ENCODE results near the gene PDE4D.

- TF ChIP-seq EZH2phosphoT487 (IDR thresholded peaks at IDR 0.05; ENCODE audit: insufficient read depth, low read depth) (no peak), EZH2 (IDR thresholded peaks at IDR 0.05; ENCODE audit: insufficient read depth, poor library complexity, severe bottlenecking) (no peak)
Observed at GRCh38 chr5:59193616-59194319, 699.8 kb downstream of the PDE4D start.

Data from GM23248 (cell line).